Caco-2 (cell line): ENCODE results near the gene SLC13A5. TPM values are rescaled to one million over a fixed set of nuclear protein-coding genes. Genes with fewer than 3 reads are reported as not detected.

Experiments
- BruUV-seq: library from RNA; stranded (reverse); fragments of 400-500 nt; replicated peaks from 2 replicates; lab custom pipeline; 2021; lab: Mats Ljungman, UMichigan
- CTCF ChIA-PET: fragments of 300-600 bp; sonication (Branson Sonifier 250); formaldehyde crosslinking; loops from one replicate; lab custom pipeline; 2022; ENCODE audit warnings: antibody characterized with exemption; lab: Charles Lee
- POLR2A ChIA-PET: fragments of 300-600 bp; sonication (Branson Sonifier 250); formaldehyde crosslinking; loops from one replicate; lab custom pipeline; 2022; ENCODE audit warnings: antibody characterized with exemption; lab: Charles Lee
- DNase-seq, 2 experiments: peaks; one replicate each; pipeline versions ENCODE4 v3.0.0 to v3.0.0-alpha.2; 2020 to 2022
- H3K27me3 ChIP-seq: replicated peaks from 2 replicates; pipeline ENCODE4 v1.6.0; 2011; ENCODE audit warnings: low read length; ENCODE audit not compliant: control insufficient read depth, insufficient read depth
- H3K36me3 ChIP-seq: 2 replicates; pipeline ENCODE4 v1.5.1; 2011; ENCODE audit warnings: low read length; ENCODE audit not compliant: control insufficient read depth, insufficient read depth
- H3K4me1 ChIP-seq: fragments of 250-450 bp; sonication (Bioruptor Pico); 2 replicates; pipeline ENCODE4 v1.5.1; 2020; ENCODE audit warnings: mild to moderate bottlenecking
- H3K4me3 ChIP-seq: 2 replicates; pipeline ENCODE4 v1.5.1; 2011; ENCODE audit warnings: low read depth, mild to moderate bottlenecking, control low read depth, low read length
- H3K9me3 ChIP-seq: fragments of 250-450 bp; sonication (Bioruptor Pico); 2 replicates; pipeline ENCODE4 v1.5.1; 2020; ENCODE audit warnings: mild to moderate bottlenecking, moderate library complexity
- H3K27ac Mint-ChIP-seq: one replicate; pipeline ENCODE4 v1.8.0; 2022; ENCODE audit warnings: mixed read lengths; ENCODE audit not compliant: unreplicated experiment
- H3K27me3 Mint-ChIP-seq: one replicate; pipeline ENCODE4 v1.8.0; 2022; ENCODE audit warnings: mixed read lengths; ENCODE audit not compliant: insufficient read depth, unreplicated experiment
- H3K36me3 Mint-ChIP-seq: one replicate; pipeline ENCODE4 v1.8.0; 2022; ENCODE audit warnings: mild to moderate bottlenecking, mixed read lengths; ENCODE audit not compliant: insufficient read depth, unreplicated experiment
- H3K4me1 Mint-ChIP-seq: one replicate; pipeline ENCODE4 v1.8.0; 2022; ENCODE audit warnings: low read depth, mixed read lengths; ENCODE audit not compliant: unreplicated experiment
- H3K4me3 Mint-ChIP-seq: one replicate; pipeline ENCODE4 v1.8.0; 2022; ENCODE audit warnings: mild to moderate bottlenecking, moderate library complexity, mixed read lengths; ENCODE audit not compliant: unreplicated experiment
- H3K9me3 Mint-ChIP-seq: one replicate; pipeline ENCODE4 v1.8.0; 2022; ENCODE audit warnings: mixed read lengths; ENCODE audit not compliant: unreplicated experiment
- CTCF ChIP-seq, 2 experiments: fragments of 200-600 bp in 1 of 2; IDR thresholded peaks; 1 replicate in 1 of 2; 2 replicates in 1 of 2; pipeline versions ENCODE4 v1.5.1 to v1.8.0; 2011 to 2022; ENCODE audit warnings: antibody characterized with exemption in 1 of 2, control low read depth in 1 of 2, inconsistent platforms in 1 of 2, low read depth in 1 of 2, low read length in 1 of 2, mild to moderate bottlenecking in 1 of 2, moderate library complexity in 1 of 2; ENCODE audit not compliant: insufficient read depth in 1 of 2, severe bottlenecking in 1 of 2, unreplicated experiment in 1 of 2
- intact Hi-C: fragments of 100-400 bp; cut with micrococcal nuclease; formaldehyde crosslinking; loops from one replicate; pipeline ENCODE4 v1.10.0; 2022; ENCODE audit not compliant: unreplicated experiment
- total RNA-seq: library from RNA; stranded (reverse); gene quantifications from 2 replicates; pipeline ENCODE4 v1.2.3, GENCODE V29; 2022

The SLC13A5 gene
- total RNA-seq, 1 experiment from 2014 or later: 0.11 TPM

- no peak for TF ChIP-seq CTCF (IDR thresholded peaks at IDR 0.05; ENCODE audit: insufficient read depth in 1 of 2, low read depth in 1 of 2, low read length in 1 of 2, severe bottlenecking in 1 of 2, unreplicated experiment in 1 of 2)
- intact Hi-C loops: no loop called here
- Histone ChIP-seq H3K27me3 (no peaks in the 10 kb centered on the region), H3K4me3 (no peak overlapping the region), H3K4me1 (no peaks in the 10 kb centered on the region), H3K36me3 (no peaks in the 10 kb centered on the region), H3K9me3 (no peaks in the 10 kb centered on the region)
- no peak for DNase-seq
- ChIA-PET CTCF (no interaction called here), POLR2A (no interaction called here)
- Mint-ChIP-seq H3K27ac (no peak overlapping the region), H3K27me3 (no peaks in the 10 kb centered on the region), H3K4me3 (no peak overlapping the region), H3K36me3 (no peaks in the 10 kb centered on the region), H3K9me3 (no peaks in the 10 kb centered on the region), H3K4me1 (no peaks in the 10 kb centered on the region)
- no TSS peak for BruUV-seq
These were observed 38.6 kb downstream of the SLC13A5 start for GRCh38 chr17:6674586-6674985.

- Mint-ChIP-seq H3K27ac (no peak overlapping the region), H3K27me3 (no peaks in the 10 kb centered on the region), H3K36me3 (no peaks in the 10 kb centered on the region), H3K4me1 (no peaks in the 10 kb centered on the region), H3K9me3 (no peaks in the 10 kb centered on the region), H3K4me3 (no peak overlapping the region)
- intact Hi-C loops: no loop called here
- no peak for TF ChIP-seq CTCF (IDR thresholded peaks at IDR 0.05; ENCODE audit: insufficient read depth in 1 of 2, low read depth in 1 of 2, low read length in 1 of 2, severe bottlenecking in 1 of 2, unreplicated experiment in 1 of 2)
- H3K4me3 ChIP-seq: no peak overlapping the region
- no peaks in the 10 kb centered on the region for H3K27me3 ChIP-seq
- no peaks in the 10 kb centered on the region for H3K9me3 ChIP-seq
- BruUV-seq: no TSS peak
- CTCF ChIA-PET: no interaction called here
- H3K36me3 ChIP-seq: no peaks in the 10 kb centered on the region
- DNase-seq: no peak
- POLR2A ChIA-PET: no interaction called here
- H3K4me1 ChIP-seq: no peaks in the 10 kb centered on the region
These were observed 41.7 kb downstream of the SLC13A5 start for GRCh38 chr17:6671431-6671830.

- CTCF ChIA-PET: no interaction called here
These were observed 42.2 kb downstream of the SLC13A5 start for GRCh38 chr17:6670999-6671398.

More at GRCh38 chr17:6670999-6671398, 42.2 kb downstream of the SLC13A5 start:
- POLR2A ChIA-PET: no interaction called here
- intact Hi-C loops: no loop called here
- no peaks in the 10 kb centered on the region for H3K36me3 Mint-ChIP-seq
- H3K9me3 ChIP-seq: no peaks in the 10 kb centered on the region
- no peak for TF ChIP-seq CTCF (IDR thresholded peaks at IDR 0.05; ENCODE audit: insufficient read depth in 1 of 2, low read depth in 1 of 2, low read length in 1 of 2, severe bottlenecking in 1 of 2, unreplicated experiment in 1 of 2)
- H3K27me3 ChIP-seq: no peaks in the 10 kb centered on the region
- H3K4me1 Mint-ChIP-seq: no peaks in the 10 kb centered on the region
- H3K27me3 Mint-ChIP-seq: no peaks in the 10 kb centered on the region
- no peaks in the 10 kb centered on the region for H3K4me1 ChIP-seq
- BruUV-seq: no TSS peak
- H3K9me3 Mint-ChIP-seq: no peaks in the 10 kb centered on the region
- H3K4me3 Mint-ChIP-seq: no peak overlapping the region
- no peak for DNase-seq
- no peak overlapping the region for H3K4me3 ChIP-seq
- H3K27ac Mint-ChIP-seq: no peak overlapping the region
- H3K36me3 ChIP-seq: no peaks in the 10 kb centered on the region
